Stimulated activated naive CD8-positive, alpha-beta T cell treated with anti-CD3 and anti-CD28 coated beads, Interleukin-15, Interleukin-2, amounts not matched to agents 100 U/mL and 50 U/mL, for 24 hours (primary cell): Measurements from ENCODE around the gene SMARCE1.

Experiments
- ATAC-seq: fragments of 150-1000 bp; cut with Tn5 transposase; one replicate; pipeline ENCODE4 v1.10.0; 2021
- DNase-seq: peaks from one replicate; pipeline ENCODE4 v3.0.0; 2021

The SMARCE1 gene

GRCh38 chr17:40647624-40648383 is at the start of gene SMARCE1:
Gene SMARCE1 (minus strand): TSS chr17:40647818. CDS start chr17:40645802, 2,016 bp downstream.
- ATAC-seq (peak; percentile 79), DNase-seq (peak; percentile 78)

GRCh38 chr17:40697297-40697696 is 49.7 kb upstream of the SMARCE1 start:
- ATAC-seq (no peak), DNase-seq (no peak)

- ATAC-seq (no peak), DNase-seq (no peak)
Measured at GRCh38 chr17:40696651-40697072, 49.0 kb upstream of the SMARCE1 start.

GRCh38 chr17:40695874-40696472 is 48.4 kb upstream of the SMARCE1 start:
- no peak for ATAC-seq
- no peak for DNase-seq

GRCh38 chr17:40694584-40694983 is 47.0 kb upstream of the SMARCE1 start:
- no peak for ATAC-seq
- no peak for DNase-seq

GRCh38 chr17:40687106-40687505 is 39.5 kb upstream of the SMARCE1 start:
- DNase-seq (no peak), ATAC-seq (no peak)

- DNase-seq (no peak), ATAC-seq (no peak)
Measured at GRCh38 chr17:40686192-40686591, 38.6 kb upstream of the SMARCE1 start.

GRCh38 chr17:40680998-40681397 is 33.4 kb upstream of the SMARCE1 start:
- no peak for ATAC-seq
- DNase-seq, result no peak

- ATAC-seq (no peak), DNase-seq (no peak)
Measured at GRCh38 chr17:40679523-40679907, 31.9 kb upstream of the SMARCE1 start.

GRCh38 chr17:40678902-40679522 is 31.4 kb upstream of the SMARCE1 start:
- no peak for ATAC-seq
- DNase-seq, result no peak

GRCh38 chr17:40675905-40676304 is 28.3 kb upstream of the SMARCE1 start:
- DNase-seq (no peak), ATAC-seq (no peak)

- DNase-seq (no peak), ATAC-seq (no peak)
Measured at GRCh38 chr17:40672654-40673053, 25.0 kb upstream of the SMARCE1 start.

- DNase-seq, result no peak
- ATAC-seq, result no peak
Measured at GRCh38 chr17:40671282-40671681, 23.7 kb upstream of the SMARCE1 start.

GRCh38 chr17:40666331-40666730 is 18.7 kb upstream of the SMARCE1 start:
- no peak for ATAC-seq
- no peak for DNase-seq

GRCh38 chr17:40664582-40665333 is 17.1 kb upstream of the SMARCE1 start, which contains the start of gene KRT222:
Gene KRT222 (minus strand): TSS chr17:40665177. CDS start chr17:40665099, 78 bp downstream.
- DNase-seq, result no peak
- ATAC-seq, result no peak

GRCh38 chr17:40663252-40663651 is 15.6 kb upstream of the SMARCE1 start:
- ATAC-seq (no peak), DNase-seq (no peak)

- ATAC-seq (no peak), DNase-seq (no peak)
Measured at GRCh38 chr17:40659911-40660310, 12.3 kb upstream of the SMARCE1 start.

- ATAC-seq (no peak), DNase-seq (no peak)
Measured at GRCh38 chr17:40658396-40658795, 10.8 kb upstream of the SMARCE1 start.

- DNase-seq (no peak), ATAC-seq (no peak)
Measured at GRCh38 chr17:40651939-40652338, 4.3 kb upstream of the SMARCE1 start.

GRCh38 chr17:40648384-40648968 is 858 bp upstream of the SMARCE1 start:
- no peak for DNase-seq
- ATAC-seq, result peak; percentile 9

GRCh38 chr17:40646791-40647623 is 611 bp downstream of the SMARCE1 start:
- DNase-seq (no peak), ATAC-seq (peak; percentile 33)
